ENCODE measurements around the gene CCDC196.
"Not testable (repeated sequence)": the region's sequence is repeated elsewhere in the genome, so short reads cannot be mapped to it uniquely, and the experiment has no call there.

CCDC196 gene

DNA sequence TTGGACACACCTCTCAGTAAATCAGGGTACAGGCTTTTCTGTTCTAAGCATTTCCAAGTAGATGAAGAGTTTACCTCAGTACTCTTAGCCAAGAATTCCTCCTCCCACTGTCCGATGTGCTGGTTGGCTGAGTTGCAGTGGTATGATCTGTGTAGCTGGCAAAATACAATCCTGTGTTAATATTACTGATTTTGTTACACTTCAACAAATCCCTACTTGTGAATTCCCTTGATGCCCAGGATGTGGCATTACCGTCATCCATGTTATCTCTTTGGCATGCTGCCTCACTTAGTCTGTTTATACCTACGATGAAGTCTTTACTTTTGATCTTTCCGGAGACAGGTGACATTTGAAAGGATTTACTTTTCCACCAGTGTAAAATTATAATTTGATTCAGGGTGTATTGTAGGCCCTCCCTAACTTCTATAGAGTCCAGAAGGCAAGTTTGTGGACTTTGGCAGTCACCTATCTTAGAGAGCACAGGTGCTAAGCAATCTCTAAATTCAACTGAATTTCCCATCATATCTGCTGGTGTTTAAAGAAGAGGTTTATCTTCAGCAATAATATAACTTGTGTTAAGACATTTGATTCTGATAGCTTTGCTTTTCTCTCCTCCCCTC lies 10.1 kb downstream of the CCDC196 start:
- DNase-seq, result no peak

- no peak for DNase-seq
These were observed 10.7 kb downstream of the CCDC196 start for GRCh38 chr14:66496911-66497310.

- DNase-seq, result no peak
These were observed 12.1 kb downstream of the CCDC196 start for GRCh38 chr14:66498311-66498710.

- no peak for DNase-seq
These were observed 15.4 kb downstream of the CCDC196 start for GRCh38 chr14:66501592-66501991.

DNA sequence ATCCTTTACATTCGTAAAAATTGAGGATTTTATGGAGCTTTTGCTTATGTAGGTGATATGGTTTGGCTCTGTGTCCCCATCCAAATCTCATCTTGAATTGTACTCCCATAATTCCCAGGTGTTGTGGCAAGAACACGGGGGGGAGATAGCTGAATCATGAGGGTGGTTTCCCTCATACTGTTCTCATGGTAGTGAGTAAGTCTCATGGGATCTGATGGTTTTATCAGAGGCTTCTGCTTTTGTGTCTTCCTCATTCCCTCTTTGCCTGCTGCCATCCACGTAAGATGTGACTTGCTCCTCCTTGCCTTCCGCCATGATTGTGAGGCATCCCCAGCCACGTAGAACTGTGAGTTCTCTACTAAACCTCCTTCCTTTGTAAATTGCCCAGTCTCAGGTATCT lies 16.7 kb downstream of the CCDC196 start:
- DNase-seq, result not testable (repeated sequence)

GRCh38 chr14:66503532-66503931 lies 17.4 kb downstream of the CCDC196 start:
- DNase-seq, result no peak

GRCh38 chr14:66507181-66507721 lies 21.1 kb downstream of the CCDC196 start:
- DNase-seq, result no peak

DNA sequence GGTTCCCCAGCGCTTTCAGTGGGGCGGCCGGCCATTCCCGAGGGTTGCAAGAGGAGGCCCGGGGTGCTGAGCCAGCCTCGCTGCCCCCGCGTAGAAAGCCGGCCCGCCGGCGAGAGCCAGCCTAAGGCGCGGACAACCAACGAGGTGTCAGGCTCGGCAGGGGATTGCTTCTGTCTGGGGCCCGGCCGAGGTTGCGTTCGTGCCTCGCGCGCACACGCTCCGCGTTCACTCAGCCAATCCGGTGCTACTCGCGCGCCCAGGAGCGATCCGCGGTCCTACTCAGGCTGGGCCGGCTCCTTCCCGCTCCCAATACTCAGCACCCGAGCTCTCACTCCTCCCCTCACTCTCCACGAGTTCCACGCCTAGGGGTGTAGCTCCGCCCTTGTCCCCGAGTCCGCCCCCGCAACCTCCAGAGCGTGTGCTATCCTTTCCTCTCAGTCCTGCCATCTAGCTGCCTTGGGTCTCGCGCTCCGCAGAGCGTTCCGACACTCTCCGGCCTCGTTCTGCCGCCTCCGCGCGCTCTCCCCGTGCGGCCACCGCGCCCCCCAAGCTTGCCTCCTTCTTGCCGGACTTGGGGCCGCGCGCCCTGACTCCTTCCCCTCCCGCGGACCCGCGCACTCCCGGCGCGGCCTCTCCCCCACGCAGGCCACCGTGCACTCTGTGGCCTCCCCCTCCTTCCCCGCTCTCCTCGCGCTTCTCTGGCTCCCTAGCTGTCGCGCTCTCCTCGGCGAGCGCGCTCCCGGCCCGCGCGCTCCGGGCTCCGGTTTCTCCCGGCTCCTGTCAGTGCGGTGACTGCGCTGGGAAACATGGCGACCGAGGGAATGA lies 21.8 kb downstream of the CCDC196 start, which contains the start of gene GPHN:
TSS of gene GPHN (plus strand) at position 426 of the 825 bp plus-strand sequence.
- peak; percentile 96 for DNase-seq

- no peak for DNase-seq
These were observed 22.3 kb downstream of the CCDC196 start for GRCh38 chr14:66508547-66508845.

DNA sequence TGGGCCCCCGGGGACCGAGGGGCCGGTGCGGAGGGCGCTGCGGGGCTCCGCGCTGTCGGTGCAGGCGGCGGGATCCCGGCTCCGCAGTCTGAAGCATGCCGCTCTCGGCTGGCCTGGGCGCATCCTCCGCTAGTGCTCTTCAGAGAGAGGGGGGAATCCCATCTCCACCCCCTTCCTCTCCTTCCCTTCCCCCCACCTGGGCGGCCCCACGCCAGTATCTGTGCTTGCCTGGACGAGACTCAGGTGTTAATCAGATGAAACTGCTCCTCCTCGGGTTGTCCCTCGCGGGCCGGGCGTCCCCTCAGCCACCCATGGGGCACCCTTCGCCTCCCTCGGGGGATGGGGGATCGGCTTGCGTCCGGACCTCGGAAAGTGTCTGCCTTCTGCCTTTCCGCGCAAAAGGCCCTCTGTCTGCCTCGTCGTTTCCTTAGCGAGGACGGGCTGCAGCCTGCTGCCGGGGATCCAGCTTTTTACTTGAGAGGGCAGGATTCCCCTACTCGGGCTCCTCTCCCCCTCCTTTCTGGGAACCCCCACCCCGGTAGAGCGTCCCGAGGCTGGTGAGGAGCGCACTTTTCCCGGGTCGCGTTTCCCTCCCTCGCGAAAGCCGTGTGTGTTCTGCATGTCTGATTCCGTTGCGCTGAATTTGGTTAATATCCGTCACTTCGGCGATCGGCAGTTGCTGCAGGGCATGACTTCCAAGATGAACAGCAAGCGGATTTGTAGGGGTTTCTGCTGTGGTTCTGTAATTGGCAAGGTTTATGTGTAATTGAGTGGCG lies 22.9 kb downstream of the CCDC196 start:
- DNase-seq, result peak; percentile 61

GRCh38 chr14:66509874-66510273 lies 23.7 kb downstream of the CCDC196 start:
- DNase-seq, result no peak

DNA sequence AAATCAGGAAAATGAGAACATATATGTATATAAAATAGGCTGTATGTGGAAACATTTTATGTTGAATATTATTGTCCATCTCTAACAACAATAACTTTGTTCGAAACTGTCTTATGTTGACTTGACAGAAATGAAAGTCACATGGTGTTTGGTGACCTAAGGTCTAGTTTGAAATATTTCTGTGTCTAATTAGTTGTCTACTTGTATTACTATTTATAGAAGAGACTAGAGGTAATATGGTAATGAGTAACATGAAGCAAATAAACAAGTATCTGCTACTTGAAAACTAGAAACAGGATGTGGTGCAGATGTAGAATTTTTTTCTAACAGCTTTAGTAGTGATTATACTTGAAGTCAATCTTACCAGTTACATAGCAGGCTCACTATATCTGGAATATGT lies 25.7 kb downstream of the CCDC196 start:
- peak; percentile 3 for DNase-seq

- no peak for DNase-seq
These were observed 28.0 kb downstream of the CCDC196 start for GRCh38 chr14:66514213-66514612.

DNA sequence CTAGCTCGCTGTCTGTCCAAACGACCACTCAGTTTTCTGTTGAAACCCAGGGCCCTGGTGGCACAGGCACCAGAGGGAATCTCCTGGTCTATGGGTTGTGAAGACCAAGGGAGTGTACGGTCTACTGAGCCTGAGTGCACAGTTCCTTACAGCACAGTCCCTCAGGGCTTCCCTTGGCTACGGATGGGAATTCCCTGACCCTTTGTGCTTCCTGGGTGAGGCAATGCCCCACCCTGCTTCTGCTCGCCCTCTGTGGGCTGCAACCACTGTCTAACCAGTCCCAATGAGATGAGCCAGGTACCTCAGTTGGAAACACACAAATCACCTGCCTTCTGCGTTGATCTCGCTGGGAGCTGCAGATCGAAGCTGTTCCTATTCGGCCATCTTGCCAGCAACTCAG lies 44.4 kb downstream of the CCDC196 start:
- no peak for DNase-seq

- peak; percentile 21 for DNase-seq
These were observed 52.9 kb downstream of the CCDC196 start for GRCh38 chr14:66539034-66539433.

DNA sequence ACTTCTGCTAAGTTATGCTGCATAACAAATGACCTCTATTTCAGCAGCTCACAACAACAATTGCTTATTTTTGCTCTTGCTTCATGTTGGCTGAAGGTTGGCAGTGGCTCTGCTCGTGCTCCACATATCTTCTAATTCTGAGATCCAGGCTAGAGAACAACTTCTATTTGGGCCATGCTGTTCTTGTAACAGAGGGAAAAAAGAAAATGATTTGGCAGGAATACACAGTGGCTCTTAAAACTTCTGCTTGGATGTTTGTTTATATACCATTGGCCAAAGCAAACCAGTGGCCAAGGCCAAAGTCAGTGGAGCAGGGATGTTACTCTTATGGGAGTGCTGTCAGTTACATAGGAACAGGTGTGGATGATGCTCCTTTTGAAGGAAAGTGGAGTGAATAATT lies 53.9 kb downstream of the CCDC196 start:
- DNase-seq, result no peak

DNA sequence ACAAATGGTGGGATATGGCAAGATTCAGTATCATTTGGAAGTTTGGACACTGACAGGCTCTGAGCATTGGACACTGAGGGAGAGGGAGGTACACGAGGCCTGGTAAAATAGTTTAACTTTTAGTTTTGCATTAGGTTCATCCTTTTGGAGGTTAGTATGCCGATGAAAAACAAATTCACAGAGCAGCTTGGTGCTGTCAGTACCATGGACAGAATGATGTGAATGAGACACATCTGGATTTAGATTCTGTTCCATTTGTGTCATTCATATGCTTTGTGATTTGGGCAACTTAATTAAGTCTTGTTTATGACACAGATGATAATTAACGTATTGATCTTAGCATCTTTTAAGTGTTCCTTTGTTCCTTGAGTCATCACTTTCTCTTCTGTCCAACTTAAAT lies 55.5 kb downstream of the CCDC196 start:
- no peak for DNase-seq

DNA sequence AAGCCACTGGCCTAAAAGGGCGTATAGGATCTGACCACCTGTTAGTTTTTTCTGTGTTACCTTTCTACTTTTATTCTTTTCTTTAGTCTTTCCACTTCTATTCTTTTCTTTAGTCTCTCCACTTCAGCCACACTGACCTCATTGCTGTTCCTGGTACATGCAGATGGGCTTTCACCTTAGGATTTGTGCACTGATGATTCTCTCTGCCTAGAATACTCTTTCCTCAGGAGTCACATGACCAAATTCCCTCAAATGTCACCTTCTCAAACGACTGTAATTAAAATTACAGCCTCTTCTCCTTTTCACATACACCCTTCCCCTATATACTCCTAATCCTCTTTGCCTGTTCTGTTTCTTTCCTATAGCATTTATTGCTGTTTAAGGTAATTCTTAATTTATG lies 57.8 kb downstream of the CCDC196 start:
- no peak for DNase-seq

DNA sequence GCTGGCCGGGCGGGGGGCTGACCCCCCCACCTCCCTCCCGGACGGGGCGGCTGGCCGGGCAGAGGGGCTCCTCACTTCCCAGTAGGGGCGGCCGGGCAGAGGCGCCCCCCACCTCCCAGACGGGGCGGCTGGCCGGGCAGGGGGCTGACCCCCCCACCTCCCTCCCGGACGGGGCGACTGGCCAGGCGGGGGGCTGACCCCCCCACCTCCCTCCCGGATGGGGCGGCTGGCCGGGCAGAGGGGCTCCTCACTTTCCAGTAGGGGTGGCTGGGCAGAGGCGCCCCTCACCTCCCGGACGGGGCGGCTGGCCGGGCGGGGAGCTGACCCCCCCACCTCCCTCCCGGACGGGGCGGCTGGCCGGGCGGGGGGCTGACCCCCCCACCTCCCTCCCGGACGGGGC lies 59.0 kb downstream of the CCDC196 start:
- not testable (repeated sequence) for DNase-seq

- DNase-seq, result not testable (repeated sequence)
These were observed 59.6 kb downstream of the CCDC196 start for GRCh38 chr14:66545751-66546150.

All from activated CD4-positive, alpha-beta T cell treated with anti-CD3 and anti-CD28 coated beads, Interleukin-2, Interleukin-6, amounts not matched to agents 100 ng/mL and 50 ng/mL, durations not matched to agents 16 hours and 8 hours (primary cell).